HepG2 (cell line): Measurements from ENCODE around the gene BCL2L1. TPM values are rescaled to one million over a fixed set of nuclear protein-coding genes. Genes with fewer than 3 reads are reported as not detected.

ENCODE experiments used
- JUND ChIP-seq: sonication (generic); formaldehyde crosslinking; IDR thresholded peaks from 2 replicates; pipeline ENCODE4 v1.8.0; 2022; ENCODE audit warnings: mild to moderate bottlenecking, missing genetic modification reagents
- MTA1 ChIP-seq: sonication (generic); formaldehyde crosslinking; IDR thresholded peaks from 2 replicates; pipeline ENCODE4 v1.4.0; 2020; ENCODE audit warnings: missing genetic modification reagents, mild to moderate bottlenecking, borderline replicate concordance
- MZF1 ChIP-seq: sonication (generic); formaldehyde crosslinking; IDR thresholded peaks from 2 replicates; pipeline ENCODE4 v1.8.1; 2023; ENCODE audit warnings: mild to moderate bottlenecking, missing genetic modification reagents, borderline replicate concordance
- NCOA1 ChIP-seq: sonication (generic); formaldehyde crosslinking; IDR thresholded peaks from 2 replicates; pipeline ENCODE4 v1.9.0; 2021; ENCODE audit warnings: missing genetic modification reagents
- NCOA2 ChIP-seq: sonication (generic); formaldehyde crosslinking; IDR thresholded peaks from 2 replicates; pipeline ENCODE4 v1.8.0; 2022; ENCODE audit warnings: inconsistent platforms
- NFATC3 ChIP-seq: sonication (generic); formaldehyde crosslinking; IDR thresholded peaks from 2 replicates; pipeline ENCODE4 v1.5.1; 2020; ENCODE audit warnings: mild to moderate bottlenecking, missing genetic modification reagents
- NFIB ChIP-seq: sonication (generic); formaldehyde crosslinking; IDR thresholded peaks from 2 replicates; pipeline ENCODE4 v1.9.0; 2021; ENCODE audit warnings: missing genetic modification reagents, mild to moderate bottlenecking, borderline replicate concordance
- NR2F2 ChIP-seq: IDR thresholded peaks from 2 replicates; pipeline ENCODE4 v1.6.1; 2012; ENCODE audit warnings: low read depth, inconsistent platforms, borderline replicate concordance
- POLR2A ChIP-seq, 2 experiments: IDR thresholded peaks; 2 replicates each; pipeline ENCODE4 v1.6.1; 2011; ENCODE audit warnings: low read depth in 2 of 2, low read length in 2 of 2, mild to moderate bottlenecking in 1 of 2, moderate library complexity in 1 of 2; ENCODE audit not compliant: insufficient read depth in 1 of 2
- RXRB ChIP-seq: IDR thresholded peaks from 2 replicates; pipeline ENCODE4 v1.6.1; 2016; ENCODE audit warnings: borderline replicate concordance, missing genetic modification reagents, missing compliant biosample characterization
- SRSF4 ChIP-seq: fragments of 200-400 bp; formaldehyde crosslinking; IDR thresholded peaks from one replicate; pipeline ENCODE4 v1.6.1; 2018; ENCODE audit warnings: mild to moderate bottlenecking, low read depth, low read length, moderate library complexity; ENCODE audit not compliant: poor library complexity, severe bottlenecking
- TRIM24 ChIP-seq: sonication (generic); formaldehyde crosslinking; IDR thresholded peaks from 2 replicates; pipeline ENCODE4 v1.8.0; 2022; ENCODE audit warnings: mild to moderate bottlenecking, missing genetic modification reagents
- ZBTB20 ChIP-seq: sonication (generic); formaldehyde crosslinking; IDR thresholded peaks from 2 replicates; pipeline ENCODE4 v1.8.1; 2023; ENCODE audit warnings: missing genetic modification reagents, low read depth, mild to moderate bottlenecking, borderline replicate concordance
- ZBTB7B ChIP-seq: sonication (generic); formaldehyde crosslinking; IDR thresholded peaks from 2 replicates; pipeline ENCODE4 v1.4.0; 2020; ENCODE audit warnings: missing genetic modification reagents
- ZIK1 ChIP-seq: sonication (generic); formaldehyde crosslinking; IDR thresholded peaks from 2 replicates; pipeline ENCODE4 v1.5.0; 2020; ENCODE audit warnings: mild to moderate bottlenecking, low read depth, missing genetic modification reagents, borderline replicate concordance
- ZMYM2 ChIP-seq: sonication (generic); formaldehyde crosslinking; IDR thresholded peaks from 2 replicates; pipeline ENCODE4 v1.8.0; 2022; ENCODE audit warnings: mild to moderate bottlenecking, missing genetic modification reagents
- ZNF230 ChIP-seq: sonication (generic); formaldehyde crosslinking; IDR thresholded peaks from 2 replicates; pipeline ENCODE4 v1.4.0; 2020; ENCODE audit warnings: mild to moderate bottlenecking, missing genetic modification reagents
- ZNF343 ChIP-seq: sonication (generic); formaldehyde crosslinking; IDR thresholded peaks from 2 replicates; pipeline ENCODE4 v1.4.0; 2020; ENCODE audit warnings: mild to moderate bottlenecking, missing genetic modification reagents
- ZNF354B ChIP-seq: sonication (generic); formaldehyde crosslinking; IDR thresholded peaks from 2 replicates; pipeline ENCODE4 v1.8.0; 2022; ENCODE audit warnings: mild to moderate bottlenecking, missing genetic modification reagents
- ZNF460 ChIP-seq: sonication (generic); formaldehyde crosslinking; IDR thresholded peaks from 2 replicates; pipeline ENCODE4 v1.5.1; 2020; ENCODE audit warnings: missing genetic modification reagents, mild to moderate bottlenecking, borderline replicate concordance
- ZNF607 ChIP-seq: sonication (generic); formaldehyde crosslinking; IDR thresholded peaks from 2 replicates; pipeline ENCODE4 v1.5.1; 2020; ENCODE audit warnings: missing genetic modification reagents, mild to moderate bottlenecking, borderline replicate concordance
- ZNF616 ChIP-seq: sonication (generic); formaldehyde crosslinking; IDR thresholded peaks from 2 replicates; pipeline ENCODE4 v1.5.0; 2020; ENCODE audit warnings: low read depth, mild to moderate bottlenecking, missing genetic modification reagents
- ZNF713 ChIP-seq: sonication (generic); formaldehyde crosslinking; IDR thresholded peaks from 2 replicates; pipeline ENCODE4 v1.4.0; 2020; ENCODE audit warnings: mild to moderate bottlenecking, missing genetic modification reagents
- polyA plus RNA-seq, 8 experiments: library from polyadenylated mRNA; depleted of rRNA in 3 of 8; stranded (reverse) in 7 of 8; unstranded in 1 of 8; fragments of >200 nt; fragmentation: Illumina TruSeq in 4 of 8; extraction: Trizol in 4 of 8; gene quantifications; 2 replicates each; pipeline versions ENCODE4 v1.2.1 to v1.2.3, GENCODE V29; 2011 to 2016; ENCODE audit warnings: low read depth in 4 of 8, missing spikeins in 1 of 8, mixed read lengths in 1 of 8; ENCODE audit not compliant: insufficient read depth in 1 of 8
- total RNA-seq, 5 experiments: library from RNA; depleted of rRNA; stranded (reverse); fragments of >200 nt; fragmentation: Illumina TruSeq; extraction: Trizol; gene quantifications; 2 replicates each; pipeline ENCODE4 v1.2.3, GENCODE V29; 2016; ENCODE audit warnings: low read depth in 1 of 5
- TF ChIP-seq, protein P1 (sequence below): sonication (generic); formaldehyde crosslinking; IDR thresholded peaks from 2 replicates; pipeline ENCODE4 v1.4.0; 2020; ENCODE audit warnings: mild to moderate bottlenecking, low read depth, missing genetic modification reagents
- TF ChIP-seq, protein P2 (sequence below): sonication (generic); formaldehyde crosslinking; IDR thresholded peaks from 2 replicates; pipeline ENCODE4 v1.5.0; 2020; ENCODE audit warnings: missing genetic modification reagents

The BCL2L1 gene
- total and polyA plus RNA-seq, 2 of the 13 experiments (the other 11 are each of a cell fraction or from before 2014, with no cell fraction given) = 164 to 258 TPM

DNA sequence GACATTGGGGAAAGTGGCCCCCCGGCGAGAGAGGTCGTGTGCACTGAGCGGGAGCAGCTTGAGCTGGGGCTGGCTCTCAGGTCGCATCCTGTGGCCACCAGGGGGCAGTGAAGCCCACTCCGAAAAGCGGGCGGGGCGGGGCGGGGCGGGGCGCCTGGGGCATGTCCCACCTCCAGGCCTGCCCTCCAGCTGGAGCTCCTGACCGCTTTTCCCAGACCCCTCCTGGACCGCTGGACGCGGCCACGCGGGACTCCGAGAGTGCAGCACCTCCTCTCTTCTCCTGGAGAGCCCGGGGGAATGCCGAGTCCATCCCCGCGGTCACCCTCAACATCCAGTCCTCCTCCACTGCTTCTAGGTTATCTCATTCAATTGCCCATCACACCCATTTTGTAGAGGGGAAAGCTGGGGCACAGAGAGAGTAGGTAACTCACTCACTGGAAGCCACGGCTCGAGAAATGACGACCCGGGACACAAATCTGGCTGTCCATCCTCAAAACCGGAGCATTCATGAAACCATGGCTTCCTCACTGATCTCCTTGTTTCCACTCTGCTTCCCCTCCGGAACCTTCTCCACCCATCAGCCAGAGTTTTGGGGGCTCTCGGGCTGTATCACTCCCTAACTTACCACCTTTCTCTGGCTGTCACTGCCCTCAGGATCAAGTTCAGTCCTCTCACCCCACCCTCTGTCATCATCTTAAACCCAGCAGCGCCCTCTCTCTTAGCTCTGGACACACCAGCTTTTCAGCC is 60.9 kb downstream of the BCL2L1 start (continued):
- TF ChIP-seq, protein P1, sequence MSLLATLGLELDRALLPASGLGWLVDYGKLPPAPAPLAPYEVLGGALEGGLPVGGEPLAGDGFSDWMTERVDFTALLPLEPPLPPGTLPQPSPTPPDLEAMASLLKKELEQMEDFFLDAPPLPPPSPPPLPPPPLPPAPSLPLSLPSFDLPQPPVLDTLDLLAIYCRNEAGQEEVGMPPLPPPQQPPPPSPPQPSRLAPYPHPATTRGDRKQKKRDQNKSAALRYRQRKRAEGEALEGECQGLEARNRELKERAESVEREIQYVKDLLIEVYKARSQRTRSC (CRISPR knock-in tag) = no peak
- TF ChIP-seq NR2F2 (0 out of 2 replicates have a peak, but pooled peaks have one; percentile 1), TRIM24 (CRISPR knock-in tag) (no peak), JUND (CRISPR knock-in tag) (no peak), ZNF230 (peak; percentile 70; the same call in 1 of the 2 replicates), ZNF713 (0 out of 2 replicates have a peak, but pooled peaks have one; percentile 47), ZNF607 (no peak; the same call in 1 of the 2 replicates), NFATC3 (no peak), ZIK1 (CRISPR knock-in tag) (peak; percentile 18; the same call in 1 of the 2 replicates), ZBTB7B (CRISPR knock-in tag) (peak; percentile 85), NCOA2 (0 out of 2 replicates have a peak, but pooled peaks have one; percentile 23), ZBTB20 (0 out of 2 replicates have a peak, but pooled peaks have one; percentile 61), ZNF343 (CRISPR knock-in tag) (peak; percentile 72; the same call in 1 of the 2 replicates), RXRB (CRISPR knock-in tag) (peak; percentile 44; the same call in 1 of the 2 replicates), NCOA1 (CRISPR knock-in tag) (peak; percentile 80; the same call in 1 of the 2 replicates), SRSF4 (no peak), MTA1 (peak; percentile 90; the same call in 1 of the 2 replicates), ZMYM2 (CRISPR knock-in tag) (peak; percentile 27; the same call in 1 of the 2 replicates), MZF1 (CRISPR knock-in tag) (no peak; the same call in none of the 2 replicates), NFIB (CRISPR knock-in tag) (no peak), ZNF354B (CRISPR knock-in tag) (no peak), ZNF616 (CRISPR knock-in tag) (no peak), ZNF460 (0 out of 2 replicates have a peak, but pooled peaks have one; percentile 42), POLR2A (IDR thresholded peaks at IDR 0.05; ENCODE audit: insufficient read depth in 1 of 2, low read depth in 2 of 2, low read length in 2 of 2) (peak; percentile 56 to 87; a peak in 3 of 4 replicates)
- TF ChIP-seq, protein P2, sequence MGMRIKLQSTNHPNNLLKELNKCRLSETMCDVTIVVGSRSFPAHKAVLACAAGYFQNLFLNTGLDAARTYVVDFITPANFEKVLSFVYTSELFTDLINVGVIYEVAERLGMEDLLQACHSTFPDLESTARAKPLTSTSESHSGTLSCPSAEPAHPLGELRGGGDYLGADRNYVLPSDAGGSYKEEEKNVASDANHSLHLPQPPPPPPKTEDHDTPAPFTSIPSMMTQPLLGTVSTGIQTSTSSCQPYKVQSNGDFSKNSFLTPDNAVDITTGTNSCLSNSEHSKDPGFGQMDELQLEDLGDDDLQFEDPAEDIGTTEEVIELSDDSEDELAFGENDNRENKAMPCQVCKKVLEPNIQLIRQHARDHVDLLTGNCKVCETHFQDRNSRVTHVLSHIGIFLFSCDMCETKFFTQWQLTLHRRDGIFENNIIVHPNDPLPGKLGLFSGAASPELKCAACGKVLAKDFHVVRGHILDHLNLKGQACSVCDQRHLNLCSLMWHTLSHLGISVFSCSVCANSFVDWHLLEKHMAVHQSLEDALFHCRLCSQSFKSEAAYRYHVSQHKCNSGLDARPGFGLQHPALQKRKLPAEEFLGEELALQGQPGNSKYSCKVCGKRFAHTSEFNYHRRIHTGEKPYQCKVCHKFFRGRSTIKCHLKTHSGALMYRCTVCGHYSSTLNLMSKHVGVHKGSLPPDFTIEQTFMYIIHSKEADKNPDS = peak; percentile 80
